NCI-H345 treated with DMSO at 0.1 percent for 48 hours (cell line): ENCODE measurements around the gene IL6R.

Experiments used
- DNase-seq: peaks from one replicate; lab custom pipeline; 2025; ENCODE audit not compliant: unreplicated experiment; lab: John Stamatoyannopoulos, UW

IL6R gene

DNA sequence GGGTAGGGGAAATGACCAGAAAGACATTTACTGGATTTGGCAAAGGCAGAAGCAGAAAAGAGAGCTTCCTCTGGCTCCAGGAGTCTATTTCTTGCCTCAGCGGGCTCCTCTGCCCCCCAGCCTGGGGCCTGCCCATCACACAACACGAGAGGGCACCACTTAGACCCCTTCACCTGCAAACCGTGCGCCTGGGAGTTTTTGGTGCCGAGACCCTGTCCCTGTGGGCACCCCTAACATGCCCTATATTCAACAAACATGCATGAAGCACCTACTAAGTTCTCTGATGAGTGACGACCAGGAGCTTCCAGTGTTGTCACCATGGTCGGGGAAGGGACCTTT, 18.8 kb downstream of the IL6R start:
- DNase-seq = no peak

DNA sequence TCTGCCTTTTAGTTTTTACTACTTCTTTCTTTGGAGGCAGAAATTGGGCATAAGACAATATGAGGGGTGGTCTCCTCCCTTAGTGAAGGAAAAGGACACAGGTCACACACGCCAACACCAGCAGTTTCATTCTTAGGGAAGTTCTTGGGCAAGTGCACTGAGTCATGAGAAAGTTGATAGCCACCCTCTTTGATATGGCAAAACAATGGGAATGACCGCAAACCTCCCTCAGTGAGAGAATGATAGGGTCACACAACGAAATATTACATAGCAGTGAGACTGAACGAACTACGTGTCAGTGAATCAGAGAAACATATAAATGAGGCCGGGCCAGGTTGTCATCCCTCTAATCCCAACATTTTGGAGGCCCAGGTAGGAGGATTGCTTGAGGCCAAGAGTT, 20.0 kb downstream of the IL6R start:
- DNase-seq = no peak

- no peak for DNase-seq
These were observed 22.3 kb downstream of the IL6R start for GRCh38 chr1:154427173-154428139.

GRCh38 chr1:154429118-154429517, 24.0 kb downstream of the IL6R start:
- DNase-seq = no peak

- no peak for DNase-seq
These were observed 24.9 kb downstream of the IL6R start for GRCh38 chr1:154429841-154430611.

DNA sequence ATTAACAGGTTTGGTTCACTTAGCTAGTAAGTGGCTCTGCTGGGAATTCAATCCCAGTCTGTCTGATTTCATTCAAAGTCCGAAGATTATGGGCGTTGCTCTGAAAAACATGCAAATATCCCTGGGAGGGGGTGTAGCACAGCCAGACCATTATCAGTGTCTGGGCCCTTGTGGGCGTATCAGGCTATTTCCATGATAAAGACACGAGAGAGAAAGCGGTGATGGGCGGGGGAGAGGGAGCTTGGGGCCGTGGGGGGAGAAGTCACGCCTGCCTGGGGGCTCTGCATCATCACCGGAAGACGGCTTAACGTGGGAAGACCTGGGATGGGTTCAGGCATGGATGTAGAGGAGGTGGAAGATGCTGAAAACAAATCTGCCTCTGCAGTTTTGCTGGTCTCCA, 25.8 kb downstream of the IL6R start:
- DNase-seq = no peak

DNA sequence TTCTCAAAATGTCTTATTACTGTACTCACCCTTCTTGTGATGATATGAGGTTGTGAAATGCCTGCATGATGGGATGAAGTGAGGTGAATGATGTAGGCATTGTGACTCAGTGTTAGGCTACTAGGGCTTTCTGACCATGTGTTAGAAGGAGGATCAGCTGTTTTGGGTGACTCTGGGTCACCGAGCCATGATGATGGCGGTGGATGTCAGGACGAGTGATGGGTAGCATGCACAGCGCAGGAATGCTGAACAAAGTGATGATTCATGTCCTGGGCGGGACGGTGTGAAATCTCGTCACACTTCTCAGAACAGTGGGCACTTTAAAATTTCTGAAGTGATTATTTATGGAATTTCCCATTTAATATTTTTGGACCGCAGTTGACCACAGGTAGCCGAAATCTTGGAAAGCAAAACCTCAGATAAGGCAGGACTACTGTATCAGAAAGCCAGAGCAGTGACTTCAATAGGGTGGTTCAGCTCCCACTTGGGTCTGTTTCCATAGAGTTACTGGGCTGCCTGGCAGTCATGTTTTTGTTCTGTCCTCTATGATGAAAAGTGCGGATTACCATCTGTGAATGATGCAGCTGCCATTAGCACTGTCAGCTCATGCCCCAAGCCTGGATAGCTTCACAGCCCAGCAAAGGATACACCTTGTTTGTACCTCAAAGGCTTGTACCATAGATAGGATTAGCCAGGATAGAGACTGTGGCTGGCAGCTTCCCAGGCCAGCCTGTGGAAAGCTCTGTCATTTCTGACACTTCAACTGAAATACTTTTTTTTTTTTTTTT, 26.6 kb downstream of the IL6R start:
- DNase-seq = no peak

- no peak for DNase-seq
These were observed 28.1 kb downstream of the IL6R start for GRCh38 chr1:154433161-154433764.

- DNase-seq = no peak
These were observed 29.4 kb downstream of the IL6R start for GRCh38 chr1:154434346-154435085.

DNA sequence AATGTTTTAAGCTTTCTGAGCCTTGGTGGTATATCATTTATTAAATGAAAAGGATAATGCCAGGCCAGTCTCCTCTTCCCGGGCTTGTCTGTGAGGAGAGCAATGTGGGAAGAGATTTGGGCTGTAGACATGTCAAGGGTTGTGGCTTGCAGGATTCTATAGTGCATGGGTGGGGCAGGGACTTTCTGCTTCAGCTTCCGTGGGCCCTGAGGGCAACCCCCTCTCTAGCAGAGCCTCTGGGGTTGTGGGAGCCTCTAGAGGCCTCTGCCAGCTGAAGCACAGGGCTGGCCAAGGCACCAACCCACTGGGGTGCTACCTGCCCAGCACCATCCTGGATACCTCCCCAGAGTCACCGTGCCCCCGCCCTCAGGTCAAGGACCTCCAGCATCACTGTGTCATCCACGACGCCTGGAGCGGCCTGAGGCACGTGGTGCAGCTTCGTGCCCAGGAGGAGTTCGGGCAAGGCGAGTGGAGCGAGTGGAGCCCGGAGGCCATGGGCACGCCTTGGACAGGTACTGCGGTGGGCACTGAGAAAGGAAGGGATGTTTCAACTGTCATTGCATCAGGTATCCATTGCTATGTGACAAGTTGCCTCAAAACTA, 30.6 kb downstream of the IL6R start:
- DNase-seq = no peak

GRCh38 chr1:154436433-154436832, 31.3 kb downstream of the IL6R start:
- DNase-seq = no peak

- no peak for DNase-seq
These were observed 35.1 kb downstream of the IL6R start for GRCh38 chr1:154440036-154440804.

DNA sequence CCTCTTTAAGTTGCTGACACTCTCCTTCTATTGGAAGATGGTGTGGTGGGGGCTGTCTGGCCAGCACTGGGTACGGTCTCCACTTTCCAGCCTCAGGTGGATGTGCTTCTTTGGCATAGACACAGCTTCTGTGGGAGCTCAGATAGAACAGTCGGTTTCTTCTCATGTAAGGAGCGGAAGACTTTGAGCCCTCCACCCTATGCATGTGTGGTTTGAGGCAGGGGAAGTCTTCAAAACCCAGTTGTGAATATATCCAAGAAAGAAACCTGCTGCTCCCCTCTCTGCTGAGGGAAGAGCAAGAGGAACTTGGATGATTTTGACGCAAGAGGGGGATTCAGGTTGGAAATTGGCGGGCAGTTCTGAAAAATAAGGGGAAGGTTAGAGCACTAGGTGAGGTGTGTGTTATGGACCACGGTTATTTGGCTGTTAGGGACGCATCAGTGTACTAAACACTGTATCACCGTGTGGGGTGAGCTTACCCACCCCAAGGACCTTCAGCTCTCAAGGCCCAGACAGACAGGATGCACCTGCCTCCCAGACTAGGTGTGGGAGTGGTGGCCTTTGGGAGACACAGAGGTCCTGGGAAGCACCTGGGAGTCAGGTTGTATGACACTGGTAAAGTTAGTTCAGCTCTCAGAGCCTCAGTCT, 36.2 kb downstream of the IL6R start:
- DNase-seq = no peak

- no peak for DNase-seq
These were observed 37.0 kb downstream of the IL6R start for GRCh38 chr1:154442006-154442740.

- no peak for DNase-seq
These were observed 38.3 kb downstream of the IL6R start for GRCh38 chr1:154443274-154444013.

GRCh38 chr1:154445040-154445472, 39.9 kb downstream of the IL6R start:
- DNase-seq = no peak

DNA sequence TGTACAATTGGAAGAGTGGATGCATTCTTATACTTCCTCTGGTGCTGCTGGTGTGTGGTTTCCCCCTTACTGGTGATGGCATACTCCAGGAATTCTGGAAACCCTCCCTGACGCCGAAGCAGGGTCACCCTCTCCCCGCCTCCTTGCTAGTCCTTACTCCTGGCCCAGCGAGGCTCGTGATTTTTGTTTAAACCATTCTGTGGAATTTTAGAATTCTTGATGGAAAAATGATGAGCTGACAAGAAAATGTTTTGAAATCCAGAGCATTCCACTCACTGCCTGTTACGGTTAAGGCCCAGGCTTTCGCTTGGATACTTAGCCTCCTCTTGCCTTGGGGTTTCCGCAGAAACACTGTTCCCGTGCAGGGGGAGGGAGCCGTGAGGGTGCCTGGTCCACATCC, 41.1 kb downstream of the IL6R start:
- DNase-seq = no peak
